Upper lobe of right lung (tissue), 1 donor: Measurements from ENCODE around the gene RLN3. TPM values are rescaled to one million over a fixed set of nuclear protein-coding genes. Genes with fewer than 3 reads are reported as not detected.

ENCODE experiments used
- ATAC-seq: fragments of 200-7000 bp; cut with Tn5 transposase; one replicate; pipeline ENCODE4 v1.9.1; 2020; ENCODE audit warnings: mild to moderate bottlenecking, moderate library complexity
- DNase-seq: peaks from one replicate; pipeline ENCODE4 v3.0.0-alpha.2; 2020
- H3K27ac ChIP-seq: fragments of 200-600 bp; one replicate; pipeline ENCODE4 v1.8.0; 2022
- H3K27me3 ChIP-seq: fragments of 200-600 bp; one replicate; pipeline ENCODE4 v1.8.0; 2022; ENCODE audit warnings: mild to moderate bottlenecking
- H3K36me3 ChIP-seq: fragments of 200-600 bp; one replicate; pipeline ENCODE4 v1.8.0; 2022
- H3K4me1 ChIP-seq: fragments of 200-600 bp; one replicate; pipeline ENCODE4 v1.8.0; 2022
- H3K4me3 ChIP-seq: fragments of 200-600 bp; one replicate; pipeline ENCODE4 v1.8.0; 2022; ENCODE audit warnings: mild to moderate bottlenecking
- H3K9me3 ChIP-seq: fragments of 200-600 bp; one replicate; pipeline ENCODE4 v1.8.0; 2022
- intact Hi-C: fragments of 100-400 bp; cut with DNase I; formaldehyde crosslinking; loops from one replicate; pipeline ENCODE4 v1.11.0; 2022
- total RNA-seq: library from RNA; stranded (reverse); fragmentation: NEBNext Ultra II Directional; extraction: Animal tissue kit (Norgen Biotek cat#: 25700); gene quantifications from one replicate; pipeline ENCODE4 v1.2.1, GENCODE V29; 2021
- TF ChIP-seq, protein P1 (sequence below): fragments of 200-600 bp; IDR thresholded peaks from one replicate; pipeline ENCODE4 v1.8.0; 2022; ENCODE audit warnings: antibody characterized with exemption
- donor health status: DM: no; HTN: yes; CAD: no; lungs with severe emphysema.

The RLN3 gene
- total RNA-seq, 1 donor from 2014 or later: not detected

DNA sequence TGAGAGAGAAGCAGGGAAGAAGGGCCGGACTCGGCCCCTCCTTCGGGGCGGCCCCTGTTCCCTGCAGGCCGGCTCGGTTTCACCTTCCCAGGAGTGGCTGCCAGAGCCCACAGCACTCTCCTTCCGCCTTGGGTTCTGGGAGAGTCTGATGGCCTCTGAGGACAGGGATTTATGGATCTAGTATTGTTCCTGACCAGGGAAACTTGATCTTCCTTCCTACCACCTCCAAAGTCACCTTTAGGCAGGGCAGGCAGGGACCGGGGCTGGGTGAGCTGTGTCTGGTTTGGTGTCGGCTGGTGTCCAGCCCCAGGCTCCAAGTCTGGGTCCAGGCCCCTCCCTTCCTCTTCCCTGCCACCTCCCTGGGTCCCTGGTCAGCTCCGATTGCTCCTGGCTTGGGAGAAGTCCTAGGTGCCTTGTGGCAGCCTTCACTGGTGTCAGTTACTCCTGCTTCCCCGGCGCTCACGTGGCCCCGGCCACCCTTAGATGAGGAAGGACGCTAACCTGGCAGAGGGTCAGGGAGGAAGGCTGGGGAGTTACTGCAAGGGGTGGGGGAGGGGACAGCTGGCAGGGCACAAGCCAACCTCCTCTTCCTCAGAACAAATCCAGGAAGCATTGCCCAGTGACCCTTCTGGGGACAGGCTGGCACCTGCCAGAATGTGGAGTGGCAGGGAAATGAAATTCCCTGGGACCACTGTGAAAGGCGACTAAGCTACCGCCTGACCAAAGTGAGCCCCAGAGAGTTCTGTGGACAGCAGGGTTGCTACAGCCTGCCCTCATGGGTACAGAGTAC, 40.7 kb upstream of the RLN3 start:
- H3K27ac ChIP-seq: peak overlapping the region; percentile 93
- DNase-seq (peak; percentile 84), ATAC-seq (peak; percentile 50)
- no peaks in the 10 kb centered on the region for H3K27me3 ChIP-seq
- H3K36me3 ChIP-seq: peaks cover 2% of the 10 kb centered on the region
- H3K4me3 ChIP-seq: peak overlapping the region; percentile 19
- no peaks in the 10 kb centered on the region for H3K9me3 ChIP-seq
- TF ChIP-seq, protein P1, sequence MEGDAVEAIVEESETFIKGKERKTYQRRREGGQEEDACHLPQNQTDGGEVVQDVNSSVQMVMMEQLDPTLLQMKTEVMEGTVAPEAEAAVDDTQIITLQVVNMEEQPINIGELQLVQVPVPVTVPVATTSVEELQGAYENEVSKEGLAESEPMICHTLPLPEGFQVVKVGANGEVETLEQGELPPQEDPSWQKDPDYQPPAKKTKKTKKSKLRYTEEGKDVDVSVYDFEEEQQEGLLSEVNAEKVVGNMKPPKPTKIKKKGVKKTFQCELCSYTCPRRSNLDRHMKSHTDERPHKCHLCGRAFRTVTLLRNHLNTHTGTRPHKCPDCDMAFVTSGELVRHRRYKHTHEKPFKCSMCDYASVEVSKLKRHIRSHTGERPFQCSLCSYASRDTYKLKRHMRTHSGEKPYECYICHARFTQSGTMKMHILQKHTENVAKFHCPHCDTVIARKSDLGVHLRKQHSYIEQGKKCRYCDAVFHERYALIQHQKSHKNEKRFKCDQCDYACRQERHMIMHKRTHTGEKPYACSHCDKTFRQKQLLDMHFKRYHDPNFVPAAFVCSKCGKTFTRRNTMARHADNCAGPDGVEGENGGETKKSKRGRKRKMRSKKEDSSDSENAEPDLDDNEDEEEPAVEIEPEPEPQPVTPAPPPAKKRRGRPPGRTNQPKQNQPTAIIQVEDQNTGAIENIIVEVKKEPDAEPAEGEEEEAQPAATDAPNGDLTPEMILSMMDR: no peak
- intact Hi-C loops: no loop called here
- peaks cover 35% of the 10 kb centered on the region for H3K4me1 ChIP-seq

DNA sequence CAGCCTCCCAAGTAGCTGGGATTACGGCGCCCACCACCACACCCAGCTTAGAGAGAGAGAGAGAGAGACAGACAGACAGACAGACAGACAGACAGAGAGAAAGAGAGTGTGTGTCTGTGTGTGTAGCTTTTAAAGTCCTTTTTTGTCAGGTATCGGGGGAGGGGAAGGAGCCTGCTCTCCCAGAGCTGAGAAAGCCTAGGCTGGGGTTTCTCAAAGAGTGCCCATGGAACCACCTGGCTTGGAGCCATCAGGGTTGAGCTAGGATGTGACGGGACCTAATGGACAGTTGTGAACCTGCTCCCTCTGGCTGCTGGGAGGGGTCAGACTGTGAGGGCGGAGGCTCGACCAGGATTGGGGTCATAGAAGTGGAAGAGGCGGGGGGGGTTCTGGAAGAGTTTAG, 38.5 kb upstream of the RLN3 start:
- intact Hi-C loops: no loop called here
- TF ChIP-seq, protein P1: no peak
- Histone ChIP-seq H3K27me3 (no peaks in the 10 kb centered on the region), H3K9me3 (no peaks in the 10 kb centered on the region), H3K4me1 (peaks cover 35% of the 10 kb centered on the region), H3K27ac (no peak overlapping the region), H3K36me3 (peaks cover 4% of the 10 kb centered on the region), H3K4me3 (no peak overlapping the region)
- ATAC-seq: no peak
- DNase-seq: no peak

DNA sequence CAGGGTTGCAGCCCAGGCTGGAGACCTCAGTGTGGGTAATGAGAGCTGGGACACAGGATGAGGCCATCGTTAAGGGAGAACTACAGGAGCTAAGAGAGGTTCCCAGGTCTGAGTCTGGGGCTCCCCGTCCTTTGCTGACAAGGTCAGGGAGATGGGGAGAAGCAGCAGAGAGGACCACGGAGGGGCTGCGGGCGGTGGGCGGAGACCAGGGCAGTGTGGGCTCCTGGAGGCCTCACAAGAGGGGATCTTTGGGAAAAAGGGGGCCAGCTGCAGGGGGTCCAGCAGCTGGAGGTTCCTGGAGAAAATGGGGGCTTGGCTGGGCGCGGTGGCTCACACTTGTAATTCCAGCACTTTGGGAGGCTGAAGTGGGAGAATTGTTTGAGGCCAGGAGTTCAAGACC, 37.9 kb upstream of the RLN3 start:
- H3K4me1 ChIP-seq: peaks cover 33% of the 10 kb centered on the region
- no peaks in the 10 kb centered on the region for H3K9me3 ChIP-seq
- H3K4me3 ChIP-seq: no peak overlapping the region
- H3K27me3 ChIP-seq: no peaks in the 10 kb centered on the region
- DNase-seq: no peak
- peaks cover 4% of the 10 kb centered on the region for H3K36me3 ChIP-seq
- H3K27ac ChIP-seq: no peak overlapping the region
- TF ChIP-seq, protein P1: no peak
- no peak for ATAC-seq
- intact Hi-C loops: no loop called here

DNA sequence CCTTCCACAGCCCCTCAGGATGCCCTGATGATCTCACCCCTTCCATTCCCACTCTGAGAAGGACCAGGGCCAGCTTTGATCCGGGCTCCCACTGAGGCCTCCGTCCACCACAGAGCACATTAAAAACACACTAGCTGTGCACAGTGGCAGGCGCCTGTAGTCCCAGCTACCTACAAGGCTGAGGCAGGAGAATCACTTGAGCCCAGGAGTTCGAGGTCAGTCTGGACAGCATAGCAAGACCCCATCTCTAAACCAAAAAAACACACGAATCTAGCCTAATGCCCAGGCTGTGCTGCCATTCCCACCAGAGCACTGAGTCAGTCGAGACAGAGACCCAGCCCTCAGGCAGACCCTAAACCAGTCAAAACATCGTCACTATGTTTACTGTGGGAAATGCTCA, 35.9 kb upstream of the RLN3 start:
- TF ChIP-seq, protein P1: no peak
- Histone ChIP-seq H3K36me3 (peaks cover 4% of the 10 kb centered on the region), H3K27me3 (no peaks in the 10 kb centered on the region), H3K4me1 (peaks cover 14% of the 10 kb centered on the region), H3K9me3 (no peaks in the 10 kb centered on the region), H3K27ac (no peak overlapping the region), H3K4me3 (no peak overlapping the region)
- ATAC-seq (no peak), DNase-seq (no peak)
- intact Hi-C loops: no loop called here

DNA sequence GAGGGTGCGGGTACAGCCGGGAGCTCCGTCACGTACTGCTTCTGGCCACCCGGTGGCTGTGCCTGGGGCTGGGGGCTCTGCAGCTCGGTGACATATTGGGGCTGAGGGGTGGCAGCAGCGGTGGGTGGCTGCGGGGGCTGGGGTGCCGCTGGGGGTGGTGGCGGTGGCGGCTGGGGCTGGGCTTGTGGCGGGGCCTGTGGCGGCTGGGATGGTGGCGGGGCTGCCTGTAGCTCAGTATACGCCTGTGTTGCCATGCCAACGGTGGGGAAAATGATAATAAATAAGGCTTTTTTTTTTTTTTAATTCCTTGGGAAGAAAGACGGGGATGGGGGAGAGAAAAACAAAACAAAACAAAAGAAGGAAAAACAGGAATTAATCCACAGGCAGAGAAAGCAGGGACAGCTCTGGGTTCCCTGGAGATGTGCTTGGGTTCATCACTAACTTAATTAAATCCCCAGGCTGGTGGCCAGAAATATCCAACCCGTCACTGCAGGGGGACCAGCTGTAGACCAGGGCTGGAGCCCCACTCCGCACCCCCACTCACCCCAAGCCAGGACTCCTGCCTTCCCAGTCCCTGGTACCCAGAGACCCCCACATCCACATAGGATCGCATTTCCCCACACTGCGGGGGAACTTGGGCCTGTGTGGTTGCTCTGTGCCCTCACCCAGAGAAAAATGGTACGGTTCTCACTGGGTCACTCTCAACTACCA, 34.2 kb upstream of the RLN3 start:
- intact Hi-C loops: no loop called here
- no peak for DNase-seq
- peaks cover 4% of the 10 kb centered on the region for H3K36me3 ChIP-seq
- H3K9me3 ChIP-seq: no peaks in the 10 kb centered on the region
- no peaks in the 10 kb centered on the region for H3K4me1 ChIP-seq
- no peak overlapping the region for H3K27ac ChIP-seq
- no peak for ATAC-seq
- no peak overlapping the region for H3K4me3 ChIP-seq
- H3K27me3 ChIP-seq: no peaks in the 10 kb centered on the region
- TF ChIP-seq, protein P1: no peak
